ENCODE measurements around the gene HOXB3.

Gene HOXB3

DNA sequence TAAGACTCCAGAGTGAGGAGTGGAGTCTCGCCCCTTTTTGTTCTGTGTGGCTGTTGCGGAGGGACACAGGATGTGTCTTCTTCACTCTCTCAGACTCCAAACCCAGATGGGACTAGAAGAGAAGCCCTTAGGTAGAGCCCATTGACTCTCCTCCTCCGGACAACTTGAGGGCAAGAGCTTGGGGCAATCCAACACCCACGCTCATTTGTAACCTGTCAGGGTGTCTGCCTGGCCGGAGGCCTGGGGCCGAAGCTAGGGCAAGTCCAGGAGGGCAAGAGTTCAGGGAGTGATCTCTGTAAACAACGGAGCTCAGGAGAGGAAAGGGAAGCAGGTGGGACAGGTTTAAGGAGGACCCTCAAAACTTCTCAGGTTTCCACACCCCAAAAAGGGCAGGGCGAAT is 57.8 kb downstream of the HOXB3 start (continued):
- TF ChIP-seq, protein P1, sequence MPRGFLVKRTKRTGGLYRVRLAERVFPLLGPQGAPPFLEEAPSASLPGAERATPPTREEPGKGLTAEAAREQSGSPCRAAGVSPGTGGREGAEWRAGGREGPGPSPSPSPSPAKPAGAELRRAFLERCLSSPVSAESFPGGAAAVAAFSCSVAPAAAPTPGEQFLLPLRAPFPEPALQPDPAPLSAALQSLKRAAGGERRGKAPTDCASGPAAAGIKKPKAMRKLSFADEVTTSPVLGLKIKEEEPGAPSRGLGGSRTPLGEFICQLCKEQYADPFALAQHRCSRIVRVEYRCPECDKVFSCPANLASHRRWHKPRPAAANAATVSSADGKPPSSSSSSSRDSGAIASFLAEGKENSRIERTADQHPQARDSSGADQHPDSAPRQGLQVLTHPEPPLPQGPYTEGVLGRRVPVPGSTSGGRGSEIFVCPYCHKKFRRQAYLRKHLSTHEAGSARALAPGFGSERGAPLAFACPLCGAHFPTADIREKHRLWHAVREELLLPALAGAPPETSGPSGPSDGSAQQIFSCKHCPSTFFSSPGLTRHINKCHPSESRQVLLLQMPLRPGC (tag by site-specific recombination; IDR thresholded peaks at IDR 0.05) = no peak
- TF ChIP-seq ZNF24 (tag by site-specific recombination; IDR thresholded peaks at IDR 0.05) = no peak

DNA sequence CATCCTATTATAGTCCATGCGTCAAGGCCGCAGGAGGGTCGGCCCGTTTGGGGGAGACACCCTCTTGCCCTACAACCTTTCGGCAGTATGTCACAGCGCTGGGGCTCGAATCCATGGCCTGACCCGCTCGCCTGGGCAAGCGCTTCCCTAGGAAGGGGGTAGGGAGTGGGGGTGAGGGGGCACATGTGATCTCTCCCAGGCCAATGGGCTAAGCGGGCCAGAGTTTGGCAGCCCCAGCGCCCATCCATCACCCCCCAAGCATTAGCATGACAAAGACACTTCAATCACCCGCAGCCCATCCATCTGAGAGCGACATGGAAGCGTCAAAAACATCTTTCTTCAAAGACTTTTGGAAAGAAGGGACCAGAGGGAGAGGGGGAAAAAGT is 59.2 kb downstream of the HOXB3 start, which contains the start of gene HOXB1:
Gene HOXB1, minus strand, starts transcription at position 125 of the 386 bp plus-strand sequence. Its CDS starts 107 bp downstream, at position 18.
- no peaks in the 10 kb centered on the region for H3K9me3 ChIP-seq (ENCODE audit: control insufficient read depth, insufficient read depth, low read depth, low read length)
- ChIA-PET CTCF (no interaction called here), POLR2A (interaction anchor here (0.9 kb wide), 1 partner anchor 24 kb away, joined by 3 read pairs; no protein-coding TSS in a partner anchor)
- no peaks in the 10 kb centered on the region for H3K36me3 ChIP-seq (ENCODE audit: control insufficient read depth in 2 of 2, insufficient read depth in 1 of 2, low read length in 2 of 2)
- TF ChIP-seq ZFP41 (tag by site-specific recombination; IDR thresholded peaks at IDR 0.05; ENCODE audit: borderline replicate concordance) (no peak), KLF9 (tag by site-specific recombination; IDR thresholded peaks at IDR 0.05; ENCODE audit: low read depth) (no peak), ZNF747 (tag by site-specific recombination; IDR thresholded peaks at IDR 0.05) (no peak), ZNF529 (tag by site-specific recombination; IDR thresholded peaks at IDR 0.05; ENCODE audit: insufficient replicate concordance) (no peak), MZF1 (tag by site-specific recombination; IDR thresholded peaks at IDR 0.05; ENCODE audit: borderline replicate concordance) (no peak), ZNF174 (tag by site-specific recombination; IDR thresholded peaks at IDR 0.05) (no peak), ZFP69B (tag by site-specific recombination; IDR thresholded peaks at IDR 0.05) (no peak), PRDM1 (tag by site-specific recombination; IDR thresholded peaks at IDR 0.05) (no peak), ZXDB (tag by site-specific recombination; IDR thresholded peaks at IDR 0.05) (no peak), ZBTB20 (tag by site-specific recombination; IDR thresholded peaks at IDR 0.05) (no peak), ZNF843 (tag by site-specific recombination; IDR thresholded peaks at IDR 0.05) (no peak), ZNF248 (tag by site-specific recombination; IDR thresholded peaks at IDR 0.05) (no peak)
- TF ChIP-seq, protein P2, sequence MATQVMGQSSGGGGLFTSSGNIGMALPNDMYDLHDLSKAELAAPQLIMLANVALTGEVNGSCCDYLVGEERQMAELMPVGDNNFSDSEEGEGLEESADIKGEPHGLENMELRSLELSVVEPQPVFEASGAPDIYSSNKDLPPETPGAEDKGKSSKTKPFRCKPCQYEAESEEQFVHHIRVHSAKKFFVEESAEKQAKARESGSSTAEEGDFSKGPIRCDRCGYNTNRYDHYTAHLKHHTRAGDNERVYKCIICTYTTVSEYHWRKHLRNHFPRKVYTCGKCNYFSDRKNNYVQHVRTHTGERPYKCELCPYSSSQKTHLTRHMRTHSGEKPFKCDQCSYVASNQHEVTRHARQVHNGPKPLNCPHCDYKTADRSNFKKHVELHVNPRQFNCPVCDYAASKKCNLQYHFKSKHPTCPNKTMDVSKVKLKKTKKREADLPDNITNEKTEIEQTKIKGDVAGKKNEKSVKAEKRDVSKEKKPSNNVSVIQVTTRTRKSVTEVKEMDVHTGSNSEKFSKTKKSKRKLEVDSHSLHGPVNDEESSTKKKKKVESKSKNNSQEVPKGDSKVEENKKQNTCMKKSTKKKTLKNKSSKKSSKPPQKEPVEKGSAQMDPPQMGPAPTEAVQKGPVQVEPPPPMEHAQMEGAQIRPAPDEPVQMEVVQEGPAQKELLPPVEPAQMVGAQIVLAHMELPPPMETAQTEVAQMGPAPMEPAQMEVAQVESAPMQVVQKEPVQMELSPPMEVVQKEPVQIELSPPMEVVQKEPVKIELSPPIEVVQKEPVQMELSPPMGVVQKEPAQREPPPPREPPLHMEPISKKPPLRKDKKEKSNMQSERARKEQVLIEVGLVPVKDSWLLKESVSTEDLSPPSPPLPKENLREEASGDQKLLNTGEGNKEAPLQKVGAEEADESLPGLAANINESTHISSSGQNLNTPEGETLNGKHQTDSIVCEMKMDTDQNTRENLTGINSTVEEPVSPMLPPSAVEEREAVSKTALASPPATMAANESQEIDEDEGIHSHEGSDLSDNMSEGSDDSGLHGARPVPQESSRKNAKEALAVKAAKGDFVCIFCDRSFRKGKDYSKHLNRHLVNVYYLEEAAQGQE (tag by site-specific recombination; IDR thresholded peaks at IDR 0.05) = no peak
- TF ChIP-seq, protein P3, sequence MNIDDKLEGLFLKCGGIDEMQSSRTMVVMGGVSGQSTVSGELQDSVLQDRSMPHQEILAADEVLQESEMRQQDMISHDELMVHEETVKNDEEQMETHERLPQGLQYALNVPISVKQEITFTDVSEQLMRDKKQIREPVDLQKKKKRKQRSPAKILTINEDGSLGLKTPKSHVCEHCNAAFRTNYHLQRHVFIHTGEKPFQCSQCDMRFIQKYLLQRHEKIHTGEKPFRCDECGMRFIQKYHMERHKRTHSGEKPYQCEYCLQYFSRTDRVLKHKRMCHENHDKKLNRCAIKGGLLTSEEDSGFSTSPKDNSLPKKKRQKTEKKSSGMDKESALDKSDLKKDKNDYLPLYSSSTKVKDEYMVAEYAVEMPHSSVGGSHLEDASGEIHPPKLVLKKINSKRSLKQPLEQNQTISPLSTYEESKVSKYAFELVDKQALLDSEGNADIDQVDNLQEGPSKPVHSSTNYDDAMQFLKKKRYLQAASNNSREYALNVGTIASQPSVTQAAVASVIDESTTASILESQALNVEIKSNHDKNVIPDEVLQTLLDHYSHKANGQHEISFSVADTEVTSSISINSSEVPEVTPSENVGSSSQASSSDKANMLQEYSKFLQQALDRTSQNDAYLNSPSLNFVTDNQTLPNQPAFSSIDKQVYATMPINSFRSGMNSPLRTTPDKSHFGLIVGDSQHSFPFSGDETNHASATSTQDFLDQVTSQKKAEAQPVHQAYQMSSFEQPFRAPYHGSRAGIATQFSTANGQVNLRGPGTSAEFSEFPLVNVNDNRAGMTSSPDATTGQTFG (tag by site-specific recombination; IDR thresholded peaks at IDR 0.05; ENCODE audit: borderline replicate concordance) = no peak
- no peak within 1 kb of the TSS for H3K4me3 ChIP-seq (ENCODE audit: low read depth, low read length)
- no peaks in the 10 kb centered on the region; the same call in 1 of the 2 replicates for H3K4me1 ChIP-seq (ENCODE audit: control insufficient read depth, insufficient read depth, low read length)
- no peak within 1 kb of the TSS for H3K27ac ChIP-seq (ENCODE audit: extremely low read depth, low read depth, low read length)

Data from HEK293 (cell line).